GM21717 (cell line): ENCODE results near the gene ZBTB4.
"Not testable (repeated sequence)": the region's sequence is repeated elsewhere in the genome, so short reads cannot be mapped to it uniquely, and the experiment has no call there.

Experiments
- ATAC-seq: cut with Tn5 transposase; IDR thresholded peaks from one replicate; pipeline ENCODE4 v1.9.1; 2021; ENCODE audit warnings: mild to moderate bottlenecking, moderate library complexity; ENCODE audit not compliant: unreplicated experiment

The ZBTB4 gene

DNA sequence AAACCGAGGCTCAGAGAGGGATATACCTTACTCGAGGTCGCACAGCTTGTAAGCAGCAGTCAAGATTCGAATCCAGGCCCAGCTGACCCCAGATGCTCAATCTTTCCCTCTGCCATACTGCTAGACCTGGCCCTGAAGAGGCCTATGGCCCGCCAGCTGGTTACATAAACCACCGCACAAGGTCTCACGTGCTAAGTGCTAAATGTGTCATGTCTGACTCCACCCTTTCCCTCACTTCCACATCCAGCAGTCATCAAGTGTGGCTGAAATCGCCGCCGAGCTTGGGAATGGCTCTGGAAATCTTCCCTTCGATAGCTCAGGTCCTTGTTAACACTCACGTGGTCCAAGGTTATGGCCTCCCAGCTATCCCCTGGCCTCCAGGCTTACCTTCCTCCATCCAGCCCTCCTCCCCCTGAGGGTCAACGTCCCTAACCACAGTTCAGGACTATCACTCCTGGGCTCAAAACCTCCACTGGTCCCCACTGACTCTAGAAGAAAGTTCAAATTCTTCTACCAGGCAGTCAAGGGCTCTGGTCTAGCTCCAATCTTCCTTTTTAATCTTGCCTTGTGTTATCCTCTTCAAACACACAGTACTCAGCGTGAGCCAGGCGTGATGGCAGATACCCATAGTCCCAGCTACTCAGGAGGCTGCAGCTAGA lies 3.5 kb downstream of the ZBTB4 start:
- no peak for ATAC-seq

DNA sequence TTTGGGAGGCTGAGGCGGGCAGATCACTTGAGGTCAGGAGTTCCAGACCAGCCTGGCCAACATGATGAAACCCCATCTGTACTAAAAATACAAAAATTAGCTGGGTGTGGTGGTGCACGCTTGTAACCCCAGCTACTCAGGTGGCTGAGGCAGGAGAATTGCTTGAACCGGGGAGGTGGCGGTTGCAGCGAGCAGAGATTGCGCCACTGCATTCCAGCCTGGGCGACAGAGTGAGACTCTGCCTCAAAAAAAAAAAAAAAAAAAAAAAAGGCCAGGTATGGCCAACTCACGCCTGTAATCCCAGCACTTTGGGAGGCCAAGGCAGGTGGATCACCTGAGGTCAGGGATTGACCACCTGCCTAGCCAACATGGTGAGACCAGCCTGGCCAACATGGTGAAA lies 4.7 kb downstream of the ZBTB4 start:
- ATAC-seq: not testable (repeated sequence)

DNA sequence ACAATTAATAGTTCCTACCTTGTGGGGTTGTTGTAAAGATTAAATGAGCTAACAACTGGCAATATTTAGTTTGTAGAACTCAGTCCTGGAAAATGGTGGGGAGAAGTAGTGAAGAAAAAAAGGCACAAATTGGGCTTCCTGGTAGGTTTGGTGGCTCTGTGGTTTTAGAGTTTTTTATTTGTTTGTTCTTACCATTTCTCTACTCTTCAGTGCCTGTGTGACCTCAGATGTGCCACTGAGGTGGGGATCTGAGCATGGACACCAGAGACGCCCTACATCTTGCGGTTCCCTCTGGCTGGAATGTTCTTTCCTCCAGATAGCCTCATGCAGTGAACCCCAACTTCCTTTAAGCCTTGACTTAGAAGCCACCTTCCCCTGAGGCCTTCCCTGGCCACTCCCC lies 7.7 kb downstream of the ZBTB4 start:
- no peak for ATAC-seq

DNA sequence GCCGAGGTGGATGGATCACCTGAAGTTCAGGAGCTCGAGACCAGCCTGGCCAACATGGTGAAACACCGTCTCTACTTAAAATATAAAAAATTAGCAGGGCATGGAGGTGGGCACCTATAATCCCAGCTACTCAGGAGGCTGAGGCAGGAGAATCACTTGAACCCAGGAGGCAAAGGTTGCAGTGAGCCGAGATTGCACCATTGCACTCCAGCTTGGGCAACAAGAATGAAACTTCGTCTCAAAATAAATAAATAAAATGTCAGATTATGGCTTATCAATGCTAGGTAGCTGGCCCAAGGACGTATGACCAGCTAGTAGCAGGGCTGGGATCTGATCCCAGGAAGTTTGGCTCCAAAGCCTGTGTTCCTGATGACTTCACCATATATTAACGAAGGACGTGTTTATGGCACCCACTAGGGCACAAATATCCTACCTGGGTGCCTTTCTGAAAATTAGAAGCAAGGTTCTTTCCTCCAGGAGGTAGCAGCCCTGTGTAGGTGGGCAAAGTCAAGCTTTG lies 8.9 kb downstream of the ZBTB4 start:
- not testable (repeated sequence) for ATAC-seq

DNA sequence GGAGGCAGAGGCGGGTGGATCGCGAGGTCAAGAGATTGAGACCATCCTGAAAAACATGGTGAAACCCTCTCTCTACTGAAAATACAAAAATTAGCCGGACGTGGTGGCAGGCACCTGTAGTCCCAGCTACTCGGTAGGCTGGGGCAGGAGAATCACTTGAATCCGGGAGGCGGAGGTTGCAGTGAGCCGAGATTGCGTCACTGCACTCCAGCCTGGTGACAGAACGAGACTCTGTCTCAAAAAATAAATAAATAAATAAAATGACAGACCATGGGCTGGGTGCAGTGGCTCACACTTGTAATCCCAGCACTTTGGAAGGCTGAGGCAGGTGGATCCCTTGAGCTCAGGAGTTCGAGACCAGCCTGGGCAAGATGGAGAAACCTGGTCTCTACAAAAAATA lies 9.6 kb downstream of the ZBTB4 start:
- ATAC-seq: not testable (repeated sequence)

DNA sequence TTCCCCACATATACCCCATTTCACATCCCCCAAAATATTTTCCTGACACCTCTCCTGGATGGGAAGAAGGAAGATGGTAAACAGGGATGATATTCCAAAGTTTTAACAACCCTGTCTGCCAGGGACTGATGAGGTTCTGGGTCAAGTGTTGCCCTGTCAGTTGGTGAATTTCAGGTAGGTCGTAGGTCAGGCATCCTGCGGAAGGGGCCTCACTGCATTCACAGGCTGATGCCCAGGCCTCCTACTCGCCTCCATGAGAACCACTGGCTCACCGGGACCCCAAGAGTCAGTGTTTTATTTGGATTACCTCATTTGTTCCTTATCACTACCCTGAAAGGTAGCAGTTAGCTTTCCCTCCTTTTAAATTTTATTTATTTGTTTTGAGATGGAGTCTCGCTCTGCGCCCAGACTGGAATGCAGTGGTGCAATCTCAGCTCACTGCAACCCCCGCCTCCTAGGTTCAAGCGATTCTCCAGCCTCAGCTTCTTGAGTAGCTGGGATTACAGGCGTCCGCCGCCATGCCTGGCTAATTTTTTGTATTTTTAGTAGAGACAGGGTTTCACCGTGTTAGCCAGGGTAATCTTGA lies 10.5 kb downstream of the ZBTB4 start:
- no peak for ATAC-seq

DNA sequence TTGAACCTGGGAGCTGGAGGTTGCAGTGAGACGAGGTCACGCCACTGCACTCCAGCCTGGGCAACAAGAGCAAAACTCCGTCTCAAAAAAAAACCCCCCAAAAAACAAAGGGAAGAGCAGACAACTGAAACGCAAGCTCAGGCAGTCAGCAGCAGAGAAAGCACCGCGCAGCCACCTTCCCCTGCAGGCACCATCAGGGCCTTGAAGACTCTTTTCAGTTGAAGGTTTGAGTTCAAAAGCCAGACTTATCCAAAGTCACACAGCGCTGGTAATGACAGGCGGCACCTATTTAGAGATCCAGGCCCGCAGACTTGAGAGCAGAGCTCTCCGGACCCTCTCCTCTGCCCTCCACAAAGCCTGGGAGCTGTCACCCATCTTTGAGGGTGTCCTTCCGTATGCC lies 11.1 kb downstream of the ZBTB4 start:
- no peak for ATAC-seq

DNA sequence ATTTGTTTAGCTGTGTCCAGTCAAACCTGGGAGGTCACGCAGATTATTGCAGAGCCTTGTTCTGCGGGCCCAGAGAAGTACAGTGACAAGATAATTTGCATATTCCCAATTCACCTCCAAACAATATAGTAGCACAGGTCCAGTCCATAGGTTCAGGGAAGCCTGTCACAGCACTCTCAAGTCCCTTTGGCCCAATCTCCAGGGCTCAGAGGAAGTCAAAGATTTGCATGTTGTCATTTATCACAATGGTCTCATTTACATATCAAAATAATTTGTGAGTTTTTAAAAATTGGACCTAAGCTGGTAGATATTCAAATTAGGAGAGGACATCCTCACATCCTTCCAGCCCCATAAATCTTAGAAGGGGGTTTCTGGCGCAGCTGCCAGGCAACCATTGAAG lies 11.9 kb downstream of the ZBTB4 start:
- ATAC-seq: no peak

DNA sequence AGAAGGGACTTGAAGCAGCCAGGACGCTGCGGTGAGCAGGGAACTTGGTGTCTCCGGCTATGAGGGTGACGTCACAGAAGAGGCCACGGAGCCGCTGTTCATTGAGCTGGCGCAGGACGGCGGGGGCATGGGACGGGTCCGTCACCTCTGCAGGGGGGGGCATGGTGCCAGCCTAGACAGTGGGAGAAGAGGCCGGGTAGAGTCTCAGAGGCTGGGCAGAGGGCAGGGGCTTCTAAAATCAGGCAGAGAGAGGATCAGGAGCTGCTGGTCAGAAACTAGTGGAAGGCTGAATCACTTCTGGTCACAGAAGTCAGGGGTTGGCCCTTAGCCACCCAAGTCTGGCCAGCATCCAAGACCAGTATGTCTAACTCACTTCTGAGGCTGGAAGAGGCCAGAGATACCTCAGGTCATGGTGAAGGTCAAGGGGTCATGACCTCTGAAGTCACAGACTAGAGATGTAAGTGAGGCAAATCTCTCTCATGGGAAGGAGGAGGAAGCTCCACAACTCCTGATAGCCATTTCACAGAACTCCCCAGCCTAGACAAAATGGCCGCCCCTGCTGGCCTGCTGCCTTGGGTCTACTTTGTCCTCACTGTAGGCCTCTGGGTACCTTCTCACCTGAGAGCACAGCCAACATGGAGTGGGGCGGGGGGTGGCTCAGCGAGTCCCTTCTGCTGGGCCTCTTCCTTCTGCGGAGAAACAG lies 12.6 kb downstream of the ZBTB4 start:
- ATAC-seq: no peak

DNA sequence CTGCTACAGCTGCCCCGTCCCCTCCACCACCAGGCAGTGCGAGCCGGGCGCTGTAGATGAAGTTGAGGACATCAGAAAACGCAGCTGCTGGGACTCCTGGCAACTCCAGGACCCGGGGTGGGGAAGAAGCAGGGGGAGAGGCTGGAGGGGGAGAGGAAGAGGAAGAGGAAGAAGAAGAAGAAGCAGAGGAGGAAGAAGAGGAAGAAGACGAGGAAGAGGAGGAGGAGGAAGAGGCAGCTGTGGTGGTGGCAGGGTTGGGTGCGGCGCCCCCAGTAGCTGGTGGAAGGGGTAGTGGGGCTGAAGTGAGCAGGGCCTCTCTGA lies 13.2 kb downstream of the ZBTB4 start:
- ATAC-seq: no peak

DNA sequence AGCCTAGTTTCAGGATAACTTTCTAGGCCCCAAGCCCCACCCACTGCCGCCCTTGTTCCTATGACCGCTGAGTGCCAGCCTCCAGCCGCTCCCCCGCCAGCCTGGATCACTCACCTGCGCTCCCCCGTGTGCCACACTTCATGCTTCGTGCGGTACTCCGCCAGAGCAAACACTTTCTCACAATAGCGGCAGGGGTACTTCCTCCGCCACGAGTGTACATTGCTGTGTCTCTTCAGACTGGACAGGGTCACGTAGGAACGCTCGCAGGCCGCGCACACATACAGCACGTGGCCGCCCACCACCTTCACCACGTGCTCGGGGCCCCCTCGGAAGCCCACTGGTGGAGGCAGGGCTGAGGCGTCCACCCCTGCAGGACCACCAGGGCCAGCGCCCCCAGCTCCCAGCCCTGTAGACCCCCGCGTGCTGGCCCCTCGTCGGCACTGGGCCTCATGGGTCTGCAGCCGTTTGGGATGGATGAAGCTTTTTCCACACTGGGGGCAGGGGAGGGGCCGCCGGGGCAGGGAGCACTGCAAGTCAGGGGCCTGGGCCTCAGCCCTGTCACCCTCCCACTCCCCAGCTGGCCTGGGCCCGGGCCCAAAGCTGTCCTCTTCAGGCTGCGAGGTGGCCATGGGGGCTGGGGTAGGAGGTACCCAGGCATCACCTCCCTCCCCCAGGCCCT lies 13.7 kb downstream of the ZBTB4 start:
- ATAC-seq: no peak

DNA sequence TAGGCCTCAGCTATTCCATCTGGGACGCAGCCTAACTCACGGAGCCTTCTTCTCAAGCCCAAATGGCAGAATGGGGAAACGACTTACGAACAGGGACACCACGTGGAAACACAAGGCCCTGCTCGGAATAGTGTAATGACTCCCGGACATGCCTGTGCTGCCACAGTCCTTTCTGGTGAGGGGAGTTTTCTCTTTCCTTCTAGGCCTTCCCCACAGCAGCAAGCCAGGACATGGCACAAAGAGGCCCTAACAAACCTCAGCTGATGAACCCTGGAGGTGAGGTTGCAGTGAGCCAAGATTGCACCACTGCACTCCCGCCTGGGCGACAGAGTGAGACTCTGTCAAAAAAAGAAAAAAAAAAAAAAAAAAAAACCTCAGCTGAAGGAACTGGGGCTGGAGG lies 15.3 kb downstream of the ZBTB4 start:
- no peak for ATAC-seq

DNA sequence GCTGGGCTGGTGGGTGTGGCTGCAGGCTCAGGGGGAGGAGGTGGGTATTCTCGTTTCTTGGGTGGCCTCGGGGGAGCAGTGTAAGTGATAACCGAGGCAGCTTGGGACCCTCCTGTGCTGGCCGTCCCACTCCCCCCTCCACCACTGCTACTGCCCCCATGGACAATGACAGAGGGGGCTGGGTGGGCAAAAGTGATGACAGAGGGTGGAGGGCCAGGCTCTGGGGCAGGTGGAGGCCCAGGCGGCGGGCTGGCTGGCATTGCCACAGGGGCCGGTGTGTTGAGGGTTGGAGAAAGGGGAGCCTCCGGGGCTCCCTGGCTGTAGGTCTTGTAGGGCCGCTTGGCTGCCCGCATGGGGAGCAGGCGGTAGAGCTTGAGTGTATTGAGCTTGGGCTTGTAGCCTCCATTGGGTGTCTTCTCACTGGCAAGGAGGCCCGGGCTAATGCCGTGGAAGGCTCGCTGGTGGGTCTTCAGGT lies 16.0 kb downstream of the ZBTB4 start:
- ATAC-seq: no peak

DNA sequence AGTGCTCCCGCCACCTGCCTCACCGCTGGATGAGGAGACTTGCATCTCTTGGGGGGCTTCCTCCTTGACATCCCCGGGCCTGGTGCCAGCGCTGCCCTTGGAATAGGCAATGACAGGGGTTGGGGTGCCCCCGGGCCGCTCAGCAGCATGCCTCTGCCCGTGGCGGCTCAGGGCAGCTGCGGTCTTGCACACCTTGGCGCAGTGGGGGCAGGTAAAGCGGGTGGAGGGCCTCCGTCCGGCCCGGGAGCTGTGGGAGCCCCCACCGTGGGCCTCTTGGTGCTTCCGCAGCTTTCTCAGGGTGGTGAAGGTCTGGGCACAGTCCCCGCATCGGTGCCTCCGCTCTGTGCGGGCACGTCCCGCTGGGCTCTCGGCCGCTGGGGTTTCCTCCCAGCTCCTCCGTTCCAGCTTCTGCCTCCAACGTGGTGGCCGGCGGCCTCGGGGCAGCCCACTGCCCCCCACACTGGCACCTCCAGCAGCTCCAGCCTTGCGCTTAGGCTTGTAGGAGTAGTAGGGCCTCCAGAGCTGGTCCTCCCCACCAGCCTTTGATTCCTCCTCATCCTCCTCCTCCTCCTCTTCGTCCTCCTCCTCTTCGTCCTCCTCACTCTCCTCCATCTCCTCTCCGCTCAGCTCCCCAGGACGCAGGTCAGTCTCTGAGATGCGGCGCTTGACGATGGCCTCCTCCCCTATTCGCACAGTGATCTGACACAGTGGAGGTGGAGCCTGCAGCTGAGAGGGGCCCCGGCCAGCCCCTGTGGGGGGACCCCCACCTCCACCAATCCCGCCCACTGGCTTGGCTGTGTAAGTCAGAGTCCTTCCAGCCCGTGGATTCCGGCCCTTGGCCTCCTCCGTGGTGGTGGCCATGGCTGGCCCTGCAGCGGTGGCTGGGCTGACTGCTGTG lies 16.7 kb downstream of the ZBTB4 start:
- no peak for ATAC-seq

DNA sequence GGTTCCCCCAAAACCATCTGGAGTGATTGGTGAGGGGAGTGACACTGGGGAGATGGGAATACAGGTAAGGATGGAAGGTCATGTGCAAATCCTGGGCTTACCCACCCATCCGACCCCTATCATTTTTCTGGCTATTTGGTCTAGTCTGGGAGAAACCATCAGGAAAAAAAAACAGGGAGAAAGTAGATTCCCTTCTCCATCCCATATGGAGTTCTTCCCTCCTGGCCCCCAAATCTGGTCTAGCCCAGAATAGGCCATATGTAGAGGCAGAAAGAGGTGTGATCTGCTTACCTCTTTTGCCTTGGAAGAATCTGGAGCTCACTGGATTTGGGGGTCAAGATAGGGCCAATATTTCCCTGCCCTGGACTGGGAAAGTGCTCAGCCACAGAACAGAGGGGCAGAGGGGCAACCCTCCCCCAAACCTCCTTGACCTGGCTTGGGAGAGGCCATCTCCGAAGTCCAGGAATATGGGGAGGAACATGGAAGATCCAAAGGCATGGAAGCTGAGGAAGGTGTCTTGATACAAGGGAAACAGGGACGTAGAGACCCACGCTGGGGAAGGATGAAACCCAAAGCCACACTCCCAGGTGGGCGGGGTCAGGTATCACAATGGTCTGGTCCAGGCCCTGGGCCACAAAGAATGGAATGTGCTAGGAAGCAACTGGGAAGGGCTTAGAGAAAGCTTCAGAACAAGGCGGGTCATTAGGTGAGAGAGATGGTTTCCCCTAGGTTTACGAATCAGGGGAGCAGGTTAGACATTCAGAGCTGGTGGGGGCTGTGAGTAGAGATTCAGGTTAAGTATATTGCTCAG lies 18.4 kb downstream of the ZBTB4 start:
- ATAC-seq: no peak

DNA sequence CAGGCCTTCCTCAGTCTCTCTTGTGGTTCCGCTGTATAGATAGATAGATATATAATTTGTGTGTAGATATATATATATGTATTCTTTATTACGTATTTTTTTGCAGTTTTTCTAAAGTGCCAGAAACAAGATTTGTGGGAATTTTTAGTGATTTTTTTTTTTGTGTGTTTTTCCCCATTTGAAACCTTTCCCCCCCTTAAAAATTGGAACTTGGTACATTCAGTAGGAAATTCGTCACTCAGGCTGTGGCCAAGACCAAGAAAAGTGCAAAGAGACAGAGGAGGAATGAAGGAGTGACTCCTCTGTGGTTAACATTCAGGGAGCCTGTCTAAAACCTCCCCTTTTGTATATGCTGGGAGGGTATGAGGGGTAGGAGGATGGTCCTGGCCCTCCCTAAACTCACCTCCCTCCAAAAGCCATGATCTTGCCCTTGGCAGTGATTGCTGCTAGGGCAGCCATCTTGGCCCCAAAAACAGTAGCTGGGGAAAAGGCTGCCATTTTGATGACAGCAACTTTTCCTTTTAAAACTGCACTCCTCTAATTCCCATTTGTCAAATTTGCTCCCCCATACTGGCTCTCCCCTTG lies 19.4 kb downstream of the ZBTB4 start:
- no peak for ATAC-seq

DNA sequence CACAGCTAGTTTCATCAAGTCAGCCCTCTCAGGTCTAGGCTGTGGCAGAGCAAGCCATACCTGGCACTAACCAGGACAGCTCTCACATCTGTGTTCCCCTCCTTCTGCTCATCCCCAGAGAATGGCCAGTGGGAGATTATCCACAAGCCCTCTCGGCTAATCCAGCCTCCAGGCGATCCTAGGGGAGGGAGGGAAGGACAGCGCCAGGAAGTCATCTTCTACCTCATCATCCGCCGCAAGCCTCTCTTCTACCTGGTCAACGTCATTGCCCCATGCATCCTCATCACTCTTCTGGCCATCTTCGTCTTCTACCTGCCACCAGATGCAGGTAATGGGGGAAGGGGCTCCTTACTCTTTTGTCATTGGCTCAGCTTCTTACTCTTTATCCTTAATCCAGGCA lies 31.0 kb downstream of the ZBTB4 start:
- ATAC-seq: no peak

DNA sequence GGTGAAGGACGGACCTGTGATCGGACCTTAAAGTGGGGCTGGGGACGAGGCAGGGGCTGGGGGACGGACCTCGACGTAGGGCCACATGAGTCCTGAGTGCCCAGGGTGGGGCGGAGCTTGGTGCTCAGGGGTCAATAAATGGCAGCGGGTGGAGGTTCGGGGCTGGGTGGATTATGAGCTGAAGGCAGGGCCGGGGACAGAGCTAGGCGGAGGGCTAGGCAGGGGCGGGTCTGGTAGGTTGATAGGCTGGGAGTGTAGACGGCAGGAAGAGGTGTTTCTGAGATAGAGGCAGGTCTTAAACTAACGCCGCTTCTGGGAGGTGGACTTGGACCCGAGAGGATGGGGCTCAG lies 33.8 kb downstream of the ZBTB4 start:
- ATAC-seq: no peak
